DOHH2 (cell line): ENCODE measurements around the gene KIF16B.

Experiments used
- EZH2phosphoT487 ChIP-seq: fragments of 200-600 bp; sonication (generic); IDR thresholded peaks from 2 replicates; pipeline ENCODE4 v1.6.1; 2017; ENCODE audit warnings: borderline replicate concordance, mild to moderate bottlenecking, antibody characterized with exemption, low read length, moderate library complexity, mixed read lengths
- TF ChIP-seq, protein P1 (sequence below): fragments of 200-600 bp; sonication (generic); IDR thresholded peaks from one replicate; pipeline ENCODE4 v1.5.1; 2014; ENCODE audit warnings: antibody characterized with exemption, mild to moderate bottlenecking, low read depth, low read length; ENCODE audit not compliant: poor library complexity, severe bottlenecking

DNA sequence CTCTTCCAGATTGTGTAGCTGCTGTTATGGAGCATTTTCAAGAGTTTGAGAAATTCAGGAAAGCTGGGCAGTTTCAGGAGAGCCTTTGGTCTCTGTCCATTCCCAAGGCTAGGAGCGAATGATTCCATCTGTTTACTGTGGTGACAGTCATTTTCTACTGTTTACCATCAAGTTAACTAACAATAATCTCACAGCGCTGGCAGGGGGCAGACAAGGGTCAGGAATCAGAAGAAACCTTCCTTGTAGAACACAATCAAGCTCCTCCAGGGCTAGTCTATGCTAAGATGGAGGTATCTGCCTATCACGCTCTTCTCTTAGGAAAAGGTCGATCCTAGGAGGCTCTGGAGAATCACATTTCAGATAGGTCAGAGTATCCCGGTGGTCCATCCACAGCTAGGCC is 293.9 kb downstream of the KIF16B start:
- no peak for TF ChIP-seq EZH2phosphoT487
- TF ChIP-seq, protein P1, sequence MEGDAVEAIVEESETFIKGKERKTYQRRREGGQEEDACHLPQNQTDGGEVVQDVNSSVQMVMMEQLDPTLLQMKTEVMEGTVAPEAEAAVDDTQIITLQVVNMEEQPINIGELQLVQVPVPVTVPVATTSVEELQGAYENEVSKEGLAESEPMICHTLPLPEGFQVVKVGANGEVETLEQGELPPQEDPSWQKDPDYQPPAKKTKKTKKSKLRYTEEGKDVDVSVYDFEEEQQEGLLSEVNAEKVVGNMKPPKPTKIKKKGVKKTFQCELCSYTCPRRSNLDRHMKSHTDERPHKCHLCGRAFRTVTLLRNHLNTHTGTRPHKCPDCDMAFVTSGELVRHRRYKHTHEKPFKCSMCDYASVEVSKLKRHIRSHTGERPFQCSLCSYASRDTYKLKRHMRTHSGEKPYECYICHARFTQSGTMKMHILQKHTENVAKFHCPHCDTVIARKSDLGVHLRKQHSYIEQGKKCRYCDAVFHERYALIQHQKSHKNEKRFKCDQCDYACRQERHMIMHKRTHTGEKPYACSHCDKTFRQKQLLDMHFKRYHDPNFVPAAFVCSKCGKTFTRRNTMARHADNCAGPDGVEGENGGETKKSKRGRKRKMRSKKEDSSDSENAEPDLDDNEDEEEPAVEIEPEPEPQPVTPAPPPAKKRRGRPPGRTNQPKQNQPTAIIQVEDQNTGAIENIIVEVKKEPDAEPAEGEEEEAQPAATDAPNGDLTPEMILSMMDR = no peak
